ENCODE data around the gene CRHR2. TPM values are rescaled to one million over a fixed set of nuclear protein-coding genes. Genes with fewer than 3 reads are reported as not detected.

CRHR2 gene
- polyA plus RNA-seq, 1 of the 3 experiments (the other 2 are of a cell fraction) = not detected

GRCh38 chr7:30730097-30730496, 47.8 kb upstream of the CRHR2 start (continued):
- TF ChIP-seq REST (IDR thresholded peaks at IDR 0.05; ENCODE audit: low read depth, low read length) (no peak), POLR2AphosphoS5 (IDR thresholded peaks at IDR 0.05; ENCODE audit: low read depth, low read length) (no peak), IRF3 (IDR thresholded peaks at IDR 0.05; ENCODE audit: low read depth, low read length) (no peak), USF2 (IDR thresholded peaks at IDR 0.05; ENCODE audit: borderline replicate concordance, low read depth, low read length) (no peak), USF1 (IDR thresholded peaks at IDR 0.05; ENCODE audit: borderline replicate concordance, low read depth) (no peak), ELF1 (IDR thresholded peaks at IDR 0.05) (no peak), NRF1 (IDR thresholded peaks at IDR 0.05; ENCODE audit: low read depth, low read length) (no peak), ZBTB33 (IDR thresholded peaks at IDR 0.05; ENCODE audit: borderline replicate concordance, low read depth) (no peak)

- H3K36me3 ChIP-seq (replicated peaks in 1 of 2; ENCODE audit: control insufficient read depth in 1 of 2, insufficient read depth in 2 of 2, low read length in 1 of 2) = no peaks in the 10 kb centered on the region
- ChIA-PET CTCF (interaction anchor here (1.1 to 3.8 kb wide), 3 partner anchors 11 to 161 kb away, joined by 3 to 47 read pairs (median 3); no protein-coding TSS in a partner anchor), POLR2A (no interaction called here)
- no peak overlapping the region for H3K27ac ChIP-seq (ENCODE audit: low read depth in 2 of 2, low read length in 1 of 2)
- no peaks in the 10 kb centered on the region for H4K20me1 ChIP-seq (ENCODE audit: insufficient read depth)
- H3K4me2 ChIP-seq = no peak overlapping the region
- H3K4me3 ChIP-seq (ENCODE audit: low read depth in 2 of 2, low read length in 1 of 2) = no peak overlapping the region
- no peaks in the 10 kb centered on the region for H3K9me3 ChIP-seq
- H3K27me3 ChIP-seq (ENCODE audit: insufficient read depth) = peaks cover 43% of the 10 kb centered on the region
- H3K79me2 ChIP-seq (ENCODE audit: insufficient read depth) = no peaks in the 10 kb centered on the region
- H3K4me1 ChIP-seq (ENCODE audit: control insufficient read depth in 1 of 2, insufficient read depth in 2 of 2, low read depth in 1 of 2, low read length in 1 of 2) = peaks cover 0 to 5% of the 10 kb centered on the region in 2 experiments; a peak in 1 of 4 replicates
- no peaks in the 10 kb centered on the region for H3K9me2 ChIP-seq
- H3F3A ChIP-seq (replicated peaks; ENCODE audit: insufficient read depth) = no peaks in the 10 kb centered on the region
- WGBS (ENCODE audit: low lambda C conversion rate) = 12% methylated on average over 2 of the region's 2 CpGs
- no peak for DNase-seq
- H3K9ac ChIP-seq = no peak overlapping the region
- H2AFZ ChIP-seq (ENCODE audit: low read depth) = no peak overlapping the region
- TF ChIP-seq MXI1 (IDR thresholded peaks at IDR 0.05; ENCODE audit: low read depth, low read length) (no peak), USF1 (IDR thresholded peaks at IDR 0.05; ENCODE audit: borderline replicate concordance, low read depth) (no peak), GATA2 (CRISPR knock-in tag; IDR thresholded peaks at IDR 0.05) (no peak), CHD2 (IDR thresholded peaks at IDR 0.05; ENCODE audit: low read length, partially characterized antibody) (no peak), TCF12 (IDR thresholded peaks at IDR 0.05) (no peak), EZH2phosphoT487 (IDR thresholded peaks at IDR 0.05; ENCODE audit: borderline replicate concordance, low read depth) (no peak), NRF1 (IDR thresholded peaks at IDR 0.05; ENCODE audit: low read depth, low read length) (no peak), ELF1 (IDR thresholded peaks at IDR 0.05) (no peak), USF2 (IDR thresholded peaks at IDR 0.05; ENCODE audit: borderline replicate concordance, low read depth, low read length) (no peak), EP300 (IDR thresholded peaks at IDR 0.05; ENCODE audit: borderline replicate concordance in 1 of 2, low read depth in 1 of 2, low read length in 1 of 2) (no peak), REST (IDR thresholded peaks at IDR 0.05; ENCODE audit: low read depth, low read length) (no peak)
Measured at GRCh38 chr7:30729642-30730041, 47.4 kb upstream of the CRHR2 start.
